Measurements from ENCODE around the gene CD7. TPM values are rescaled to one million over a fixed set of nuclear protein-coding genes. Genes with fewer than 3 reads are reported as not detected.

The CD7 gene
- total RNA-seq, 1 donor from 2014 or later: 0.72 TPM

- DNase-seq: no peak
These were observed 18.6 kb downstream of the CD7 start for GRCh38 chr17:82298538-82299421.

- DNase-seq: peak; percentile 81
These were observed 19.5 kb downstream of the CD7 start for GRCh38 chr17:82297714-82298537.

- no peak for DNase-seq
These were observed 20.1 kb downstream of the CD7 start for GRCh38 chr17:82297280-82297713.

GRCh38 chr17:82296511-82297279 is 20.7 kb downstream of the CD7 start:
- DNase-seq: no peak

- DNase-seq: no peak
These were observed 22.0 kb downstream of the CD7 start for GRCh38 chr17:82295472-82295814.

DNA sequence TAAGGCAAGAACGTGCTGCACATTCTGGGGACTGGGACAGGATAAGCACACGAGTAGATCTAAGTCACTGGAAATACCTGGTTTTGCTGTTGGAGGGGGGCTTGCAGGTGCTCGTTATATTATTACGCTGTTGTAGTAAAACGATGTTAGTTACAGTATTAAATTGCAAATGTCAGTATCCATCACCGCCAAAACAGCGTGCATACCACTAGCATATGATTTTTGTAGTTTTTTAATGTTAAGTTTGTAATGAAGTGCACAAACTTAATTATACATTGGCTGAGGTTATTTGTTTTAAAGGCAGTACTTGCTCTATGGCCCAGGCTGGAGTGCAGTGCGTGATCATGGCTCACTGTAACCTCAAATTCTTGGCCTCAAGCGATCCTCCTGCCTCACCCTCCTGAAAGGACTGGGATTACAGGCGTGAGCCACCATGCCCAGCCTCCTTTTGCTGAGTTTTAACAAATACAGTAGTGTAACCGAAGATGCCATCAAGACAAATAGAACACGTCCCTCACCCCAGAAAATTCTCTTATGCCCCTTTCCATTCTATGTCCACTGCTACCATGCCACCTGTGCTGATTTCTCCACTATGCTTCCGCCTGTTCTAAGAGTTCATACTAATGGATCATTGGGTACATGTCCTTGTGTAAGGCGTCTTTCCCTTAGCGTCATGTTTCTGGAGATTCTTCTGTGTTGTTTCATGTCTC is 23.2 kb downstream of the CD7 start:
- DNase-seq: no peak

GRCh38 chr17:82292251-82293154 is 24.9 kb downstream of the CD7 start:
- peak; percentile 99 for DNase-seq

DNA sequence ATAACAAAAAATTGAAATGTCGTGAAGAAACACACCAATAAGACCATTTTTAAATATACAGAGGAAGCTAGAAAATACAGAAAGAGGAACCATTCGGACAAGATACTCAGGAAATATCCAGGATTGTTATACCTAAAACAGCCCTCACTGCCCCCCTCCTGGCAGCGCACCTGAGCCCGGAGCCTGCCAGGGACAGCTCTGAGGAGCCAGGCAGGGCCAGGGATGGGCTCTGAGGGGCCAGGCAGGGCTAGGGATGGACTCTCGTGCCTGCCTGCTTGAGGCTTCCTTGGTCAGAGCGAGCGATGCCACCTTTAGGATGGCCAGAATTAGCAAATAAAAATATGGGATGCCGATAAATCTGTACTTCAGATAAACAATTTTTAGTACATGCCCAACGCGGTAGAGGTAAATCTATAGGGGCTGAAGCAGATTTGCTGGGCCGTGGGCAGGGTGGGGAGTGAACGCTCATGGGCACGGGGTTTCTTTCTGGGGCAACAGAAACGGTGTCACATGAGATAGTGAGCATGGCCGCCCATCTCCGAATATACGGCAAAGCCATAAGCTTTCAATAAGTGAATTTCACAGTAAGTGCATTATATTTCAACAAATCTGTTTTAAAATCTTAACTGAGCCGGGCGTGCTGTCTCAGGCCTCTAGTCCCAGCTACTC is 25.7 kb downstream of the CD7 start:
- DNase-seq: no peak

GRCh38 chr17:82287868-82288801 is 29.3 kb downstream of the CD7 start:
- no peak for DNase-seq

DNA sequence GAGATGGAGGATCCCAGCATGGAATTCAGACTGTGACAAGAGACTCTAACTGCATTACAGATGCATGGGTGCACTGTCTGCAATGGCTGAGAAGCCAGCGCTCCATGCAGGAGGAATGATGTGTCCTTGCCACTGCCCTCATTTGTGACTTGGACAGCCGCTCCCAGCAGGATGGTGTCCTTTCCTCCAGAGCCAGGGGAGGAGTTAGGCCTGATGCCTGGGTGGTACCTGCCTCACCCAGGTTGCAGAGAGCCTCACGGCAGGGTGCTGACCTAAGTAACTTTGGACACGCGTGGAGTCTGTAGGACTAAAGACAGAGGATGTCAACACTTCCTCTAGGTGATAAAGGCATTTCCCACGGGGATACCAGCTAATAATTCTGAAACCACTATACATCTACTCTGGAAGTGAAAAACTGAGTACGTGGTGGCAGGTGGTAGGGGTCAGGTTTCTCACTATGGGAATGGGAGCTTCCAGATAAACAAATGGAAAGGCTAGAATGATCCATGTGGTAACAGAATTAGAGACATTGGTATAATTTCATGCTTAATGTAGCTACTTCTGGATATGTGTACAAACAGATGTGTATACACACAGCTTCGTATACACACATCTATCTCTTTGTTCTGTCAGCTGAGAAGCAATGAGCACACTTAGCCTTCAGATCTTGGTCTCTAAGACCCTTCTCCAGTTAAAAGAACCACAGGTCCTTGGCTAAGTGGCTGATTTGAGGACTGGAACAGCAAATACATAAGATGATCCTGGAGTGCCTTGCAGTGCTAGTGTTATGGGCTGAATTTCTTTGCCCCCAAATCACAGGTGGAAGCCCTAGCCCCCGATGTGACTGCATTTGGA is 30.2 kb downstream of the CD7 start:
- DNase-seq: no peak

DNA sequence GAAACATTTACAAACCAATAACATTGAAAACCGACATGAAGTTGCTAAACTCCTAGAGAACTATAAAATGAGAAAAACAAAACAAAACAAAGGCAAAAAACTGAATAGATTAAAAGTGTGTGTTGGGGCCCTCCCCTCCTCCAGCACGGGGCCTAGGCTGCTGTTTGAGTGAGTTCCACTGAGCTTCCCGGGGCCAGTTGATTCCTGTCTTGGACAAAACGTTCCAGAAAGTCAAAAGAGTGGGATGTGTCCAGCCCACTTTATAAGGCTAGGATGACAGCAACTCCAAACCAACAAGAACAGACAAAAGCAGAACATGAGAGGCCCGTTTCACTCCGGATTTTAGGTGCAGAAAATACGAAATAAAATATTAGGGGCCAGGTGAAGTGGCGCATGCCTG is 32.3 kb downstream of the CD7 start:
- no peak for DNase-seq

DNA sequence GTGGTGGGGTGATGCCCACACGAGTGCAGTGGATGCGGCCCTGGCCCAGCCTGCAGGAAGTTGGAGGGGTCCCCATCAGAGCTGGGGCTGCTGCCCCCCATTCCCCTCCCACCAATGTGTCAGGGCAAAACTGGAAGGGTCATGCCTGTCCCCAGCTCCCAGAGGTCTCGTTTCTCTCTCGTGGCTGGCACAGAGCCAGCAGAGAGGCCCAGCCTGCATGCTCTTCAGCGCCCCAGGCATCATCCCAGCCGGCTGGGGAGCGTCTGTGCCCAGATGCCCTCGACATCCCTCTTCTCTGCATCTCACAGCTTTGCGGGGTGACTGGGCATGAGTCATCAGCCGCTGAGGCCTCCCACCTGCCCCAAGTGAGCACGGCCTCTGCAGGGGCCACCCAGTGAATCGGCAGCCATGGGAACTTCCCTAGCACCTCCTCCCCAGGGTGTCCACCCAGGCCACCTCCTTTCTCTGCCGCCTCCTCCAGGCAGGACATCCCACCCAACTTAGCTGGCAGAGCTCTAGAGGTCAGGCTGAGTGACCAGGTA is 34.1 kb downstream of the CD7 start:
- DNase-seq: no peak

DNA sequence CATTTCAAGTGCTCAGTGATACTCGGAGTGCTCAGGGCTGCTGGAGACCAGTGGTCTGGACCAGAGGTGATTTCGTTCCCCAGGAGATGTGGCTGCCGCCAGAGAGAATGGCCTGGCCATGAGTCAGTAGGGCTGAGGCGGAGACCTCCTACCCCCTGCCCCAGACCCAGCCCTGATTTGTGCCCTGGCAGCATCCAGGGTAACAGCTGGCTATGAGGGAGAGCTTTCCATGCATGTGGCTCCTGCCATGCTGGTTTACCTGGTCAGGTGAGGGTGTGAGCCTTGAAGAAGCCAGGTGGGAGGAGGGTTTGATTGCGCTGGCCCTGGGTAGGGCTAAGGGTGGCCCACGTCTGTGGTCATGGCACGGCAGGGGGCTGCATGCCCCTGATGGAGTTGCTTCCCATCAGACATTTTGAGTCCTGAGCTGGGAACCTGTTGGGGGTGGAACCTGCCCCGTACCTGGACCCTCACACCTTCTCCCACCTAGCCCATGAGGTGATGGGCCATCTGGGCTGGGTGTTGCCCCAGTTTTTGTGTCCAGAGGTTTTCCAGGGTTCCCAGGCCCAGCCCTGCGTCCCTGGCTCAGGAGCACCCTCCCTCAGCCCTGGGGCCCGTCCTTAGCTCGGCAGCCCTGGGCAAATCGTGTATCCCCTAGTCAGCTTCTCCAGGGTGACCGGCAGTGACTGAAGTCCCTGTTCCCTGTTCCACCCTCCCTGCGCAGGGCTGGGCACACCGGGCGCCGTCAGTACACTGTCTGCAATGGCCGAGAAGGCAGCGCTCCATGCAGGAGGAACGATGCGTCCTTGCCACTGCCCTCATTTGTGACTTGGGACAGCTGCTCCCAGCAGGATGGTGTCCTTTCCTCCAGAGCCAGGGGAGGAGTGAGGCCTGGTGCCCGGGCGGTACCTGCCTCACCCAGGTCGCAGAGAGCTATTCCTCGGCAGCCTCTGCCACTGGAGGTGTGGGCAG is 34.9 kb downstream of the CD7 start:
- no peak for DNase-seq

DNA sequence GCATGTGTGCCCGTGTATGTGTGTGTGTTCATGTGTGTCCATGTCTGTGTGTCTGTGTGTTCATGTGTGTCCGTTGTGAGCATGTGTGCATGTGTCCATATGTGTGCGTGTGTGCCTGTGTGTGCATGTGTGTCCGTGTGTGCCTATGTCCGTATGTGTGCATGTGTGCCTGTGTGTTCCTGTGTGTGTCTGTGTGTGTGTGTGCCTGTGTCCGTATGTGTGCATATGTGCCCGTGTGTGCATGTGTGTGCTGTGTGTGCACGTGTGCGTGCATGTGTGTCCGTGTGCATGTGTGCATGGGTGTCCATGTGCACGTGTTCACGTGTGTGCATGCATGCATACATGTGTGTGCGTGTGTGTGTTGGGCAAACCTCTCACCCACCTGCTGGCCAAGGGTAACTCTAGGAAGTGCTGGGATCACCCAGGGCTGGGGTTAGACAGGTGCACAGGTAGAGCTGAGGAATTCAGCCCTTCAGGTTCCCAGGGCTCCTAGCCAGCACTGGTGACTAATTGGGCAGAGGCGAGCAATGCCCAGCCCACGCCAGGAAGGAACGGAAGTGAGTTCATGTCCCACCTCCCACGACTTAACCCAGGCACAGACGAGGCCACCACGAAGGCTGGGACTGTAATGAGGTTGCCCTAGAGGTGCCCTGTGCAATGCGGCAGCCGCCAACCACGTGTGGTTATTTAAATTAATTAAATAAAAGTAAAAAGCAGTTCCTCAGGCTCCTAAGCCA is 35.7 kb downstream of the CD7 start:
- no peak for DNase-seq

DNA sequence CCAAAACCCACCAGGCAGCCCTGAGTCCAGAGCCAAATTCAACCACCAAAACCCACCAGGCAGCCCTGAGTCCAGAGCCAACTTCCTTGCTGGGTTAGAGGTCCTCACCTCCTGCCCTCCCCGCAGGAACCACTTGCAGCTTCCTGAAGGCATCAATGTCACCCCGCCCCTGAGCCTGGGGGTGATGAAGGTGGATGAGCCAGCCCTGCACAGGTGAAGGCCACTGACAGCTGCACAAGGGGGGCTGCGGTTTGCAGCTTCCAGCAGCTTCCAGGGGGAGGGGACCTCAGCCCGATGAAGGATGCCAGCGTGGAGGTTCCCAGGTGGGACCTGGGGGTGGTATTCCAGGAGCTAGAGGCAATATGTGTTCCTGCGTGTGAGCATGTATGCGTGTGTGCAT is 36.3 kb downstream of the CD7 start:
- DNase-seq: no peak

GRCh38 chr17:82280537-82280936 is 36.9 kb downstream of the CD7 start:
- no peak for DNase-seq
